B cell (primary cell): ENCODE results near the gene HAS3.

ENCODE experiments used
- EZH2 ChIP-seq: IDR thresholded peaks from 2 replicates; pipeline ENCODE4 v1.6.1; 2012; ENCODE audit warnings: borderline replicate concordance, low read depth, mild to moderate bottlenecking, moderate library complexity, low read length; ENCODE audit not compliant: insufficient read depth, poor library complexity, severe bottlenecking
- TF ChIP-seq, protein P1 (sequence below): fragments of 200-600 bp; IDR thresholded peaks from one replicate; pipeline ENCODE4 v1.8.0; 2022; ENCODE audit warnings: antibody characterized with exemption, mild to moderate bottlenecking

GRCh38 chr16:69085032-69085695 is 20.3 kb upstream of the HAS3 start:
- TF ChIP-seq, protein P1, sequence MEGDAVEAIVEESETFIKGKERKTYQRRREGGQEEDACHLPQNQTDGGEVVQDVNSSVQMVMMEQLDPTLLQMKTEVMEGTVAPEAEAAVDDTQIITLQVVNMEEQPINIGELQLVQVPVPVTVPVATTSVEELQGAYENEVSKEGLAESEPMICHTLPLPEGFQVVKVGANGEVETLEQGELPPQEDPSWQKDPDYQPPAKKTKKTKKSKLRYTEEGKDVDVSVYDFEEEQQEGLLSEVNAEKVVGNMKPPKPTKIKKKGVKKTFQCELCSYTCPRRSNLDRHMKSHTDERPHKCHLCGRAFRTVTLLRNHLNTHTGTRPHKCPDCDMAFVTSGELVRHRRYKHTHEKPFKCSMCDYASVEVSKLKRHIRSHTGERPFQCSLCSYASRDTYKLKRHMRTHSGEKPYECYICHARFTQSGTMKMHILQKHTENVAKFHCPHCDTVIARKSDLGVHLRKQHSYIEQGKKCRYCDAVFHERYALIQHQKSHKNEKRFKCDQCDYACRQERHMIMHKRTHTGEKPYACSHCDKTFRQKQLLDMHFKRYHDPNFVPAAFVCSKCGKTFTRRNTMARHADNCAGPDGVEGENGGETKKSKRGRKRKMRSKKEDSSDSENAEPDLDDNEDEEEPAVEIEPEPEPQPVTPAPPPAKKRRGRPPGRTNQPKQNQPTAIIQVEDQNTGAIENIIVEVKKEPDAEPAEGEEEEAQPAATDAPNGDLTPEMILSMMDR = no peak
- TF ChIP-seq EZH2 = no peak
